Skeletal muscle tissue (tissue), 4 donors: ENCODE results near the gene RGS7. TPM values are rescaled to one million over a fixed set of nuclear protein-coding genes. Genes with fewer than 3 reads are reported as not detected.

ENCODE experiments used
- H3K27ac ChIP-seq: one replicate; pipeline ENCODE4 v1.7.0; 2013; ENCODE audit warnings: mild to moderate bottlenecking, low read depth, low read length, inconsistent platforms
- H3K27me3 ChIP-seq, 3 donors: one replicate each; pipeline ENCODE4 v1.7.0; 2013; ENCODE audit warnings: low read length in 3 of 3; ENCODE audit not compliant: control insufficient read depth in 3 of 3, insufficient read depth in 3 of 3
- H3K36me3 ChIP-seq, 3 donors: one replicate each; pipeline ENCODE4 v1.7.0; 2013; ENCODE audit warnings: low read length in 3 of 3; ENCODE audit not compliant: control insufficient read depth in 3 of 3, insufficient read depth in 3 of 3
- H3K4me1 ChIP-seq, 3 donors: one replicate each; pipeline ENCODE4 v1.7.0; 2013; ENCODE audit warnings: low read length in 3 of 3, mild to moderate bottlenecking in 3 of 3; ENCODE audit not compliant: control insufficient read depth in 3 of 3, insufficient read depth in 3 of 3
- H3K4me3 ChIP-seq, 3 donors: one replicate each; pipeline ENCODE4 v1.7.0; 2013; ENCODE audit warnings: low read length in 3 of 3
- H3K9ac ChIP-seq, 3 donors: one replicate each; pipeline ENCODE4 v1.7.0; 2013; ENCODE audit warnings: low read length in 3 of 3, mild to moderate bottlenecking in 3 of 3, moderate library complexity in 2 of 3, low read depth in 1 of 3
- H3K9me3 ChIP-seq, 3 donors: one replicate each; pipeline ENCODE4 v1.7.0; 2013; ENCODE audit warnings: low read length in 3 of 3; ENCODE audit not compliant: control insufficient read depth in 3 of 3
- total RNA-seq: library from RNA; depleted of rRNA; stranded (reverse); fragments of >200 nt; gene quantifications from one replicate; pipeline ENCODE4 v1.2.3, GENCODE V29; 2014
- donor health status: Osteomylitis.

Gene RGS7
- total RNA-seq, 1 donor from 2014 or later: not detected

- Histone ChIP-seq H3K9ac (no peak overlapping the region), H3K9me3 (no peaks in the 10 kb centered on the region), H3K36me3 (no peaks in the 10 kb centered on the region), H3K4me1 (no peaks in the 10 kb centered on the region), H3K4me3 (no peak overlapping the region), H3K27ac (no peak overlapping the region), H3K27me3 (no peaks in the 10 kb centered on the region)
Measured at GRCh38 chr1:241332987-241333386, 24.0 kb downstream of the RGS7 start.

GRCh38 chr1:241332037-241332409 is 25.0 kb downstream of the RGS7 start:
- Histone ChIP-seq H3K9ac (no peak overlapping the region), H3K36me3 (no peaks in the 10 kb centered on the region), H3K27ac (no peak overlapping the region), H3K4me3 (no peak overlapping the region), H3K27me3 (no peaks in the 10 kb centered on the region), H3K4me1 (no peaks in the 10 kb centered on the region), H3K9me3 (no peaks in the 10 kb centered on the region)

GRCh38 chr1:241331328-241332036 is 25.5 kb downstream of the RGS7 start:
- no peak overlapping the region for H3K27ac ChIP-seq
- H3K27me3 ChIP-seq: no peaks in the 10 kb centered on the region
- H3K4me1 ChIP-seq: no peaks in the 10 kb centered on the region
- no peak overlapping the region for H3K4me3 ChIP-seq
- no peaks in the 10 kb centered on the region for H3K36me3 ChIP-seq
- H3K9me3 ChIP-seq: no peaks in the 10 kb centered on the region
- H3K9ac ChIP-seq: no peak overlapping the region

- Histone ChIP-seq H3K9ac (no peak overlapping the region), H3K27me3 (no peaks in the 10 kb centered on the region), H3K4me3 (no peak overlapping the region), H3K27ac (no peak overlapping the region), H3K36me3 (no peaks in the 10 kb centered on the region), H3K9me3 (no peaks in the 10 kb centered on the region), H3K4me1 (no peaks in the 10 kb centered on the region)
Measured at GRCh38 chr1:241330619-241331327, 26.2 kb downstream of the RGS7 start.

- Histone ChIP-seq H3K27ac (no peak overlapping the region), H3K4me3 (no peak overlapping the region), H3K9ac (no peak overlapping the region), H3K27me3 (no peaks in the 10 kb centered on the region), H3K4me1 (no peaks in the 10 kb centered on the region), H3K9me3 (no peaks in the 10 kb centered on the region), H3K36me3 (no peaks in the 10 kb centered on the region)
Measured at GRCh38 chr1:241325456-241325855, 31.5 kb downstream of the RGS7 start.

GRCh38 chr1:241323514-241324195 is 33.4 kb downstream of the RGS7 start:
- H3K27me3 ChIP-seq: no peaks in the 10 kb centered on the region
- no peak overlapping the region for H3K27ac ChIP-seq
- no peaks in the 10 kb centered on the region for H3K36me3 ChIP-seq
- H3K4me3 ChIP-seq: no peak overlapping the region
- no peaks in the 10 kb centered on the region for H3K9me3 ChIP-seq
- no peak overlapping the region for H3K9ac ChIP-seq
- H3K4me1 ChIP-seq: no peaks in the 10 kb centered on the region

GRCh38 chr1:241317676-241318075 is 39.3 kb downstream of the RGS7 start:
- no peaks in the 10 kb centered on the region for H3K9me3 ChIP-seq
- H3K4me1 ChIP-seq: no peaks in the 10 kb centered on the region
- H3K9ac ChIP-seq: no peak overlapping the region
- H3K27me3 ChIP-seq: no peaks in the 10 kb centered on the region
- H3K4me3 ChIP-seq: no peak overlapping the region
- no peak overlapping the region for H3K27ac ChIP-seq
- no peaks in the 10 kb centered on the region for H3K36me3 ChIP-seq

- no peaks in the 10 kb centered on the region for H3K4me1 ChIP-seq
- H3K27me3 ChIP-seq: no peaks in the 10 kb centered on the region
- H3K9ac ChIP-seq: no peak overlapping the region
- no peak overlapping the region for H3K4me3 ChIP-seq
- H3K27ac ChIP-seq: no peak overlapping the region
- H3K36me3 ChIP-seq: no peaks in the 10 kb centered on the region
- no peaks in the 10 kb centered on the region for H3K9me3 ChIP-seq
Measured at GRCh38 chr1:241316372-241316771, 40.6 kb downstream of the RGS7 start.

GRCh38 chr1:241311056-241311746 is 45.8 kb downstream of the RGS7 start:
- no peaks in the 10 kb centered on the region for H3K9me3 ChIP-seq
- H3K36me3 ChIP-seq: no peaks in the 10 kb centered on the region
- no peak overlapping the region for H3K27ac ChIP-seq
- no peak overlapping the region for H3K9ac ChIP-seq
- no peak overlapping the region for H3K4me3 ChIP-seq
- no peaks in the 10 kb centered on the region for H3K27me3 ChIP-seq
- H3K4me1 ChIP-seq: no peaks in the 10 kb centered on the region

GRCh38 chr1:241310451-241310850 is 46.6 kb downstream of the RGS7 start:
- Histone ChIP-seq H3K36me3 (no peaks in the 10 kb centered on the region), H3K9ac (no peak overlapping the region), H3K9me3 (no peaks in the 10 kb centered on the region), H3K27me3 (no peaks in the 10 kb centered on the region), H3K27ac (no peak overlapping the region), H3K4me1 (no peaks in the 10 kb centered on the region), H3K4me3 (no peak overlapping the region)
